GM23248 (cell line): Measurements from ENCODE around the gene MYLK. TPM values are rescaled to one million over a fixed set of nuclear protein-coding genes. Genes with fewer than 3 reads are reported as not detected.
A peak's percentile ranks its signal among the peaks of the same experiment; 100 is the strongest.

Experiments used
- DNase-seq: peaks from one replicate; pipeline ENCODE4 v3.0.0-alpha.2; 2015
- H2AFZ ChIP-seq: fragments of 200-600 bp; sonication (generic); 2 replicates; pipeline ENCODE4 v1.6.1; 2016; ENCODE audit warnings: antibody characterized with exemption
- H3F3A ChIP-seq: fragments of 200-600 bp; sonication (generic); 2 replicates; pipeline ENCODE4 v1.6.1; 2016; ENCODE audit warnings: mild to moderate bottlenecking, antibody characterized with exemption, mixed run types; ENCODE audit not compliant: insufficient read depth
- H3K27ac ChIP-seq: fragments of 200-600 bp; sonication (generic); 2 replicates; pipeline ENCODE4 v1.5.1; 2016; ENCODE audit warnings: mild to moderate bottlenecking
- H3K27me3 ChIP-seq: fragments of 200-600 bp; sonication (generic); replicated peaks from 2 replicates; pipeline ENCODE4 v1.6.1; 2016; ENCODE audit warnings: mild to moderate bottlenecking; ENCODE audit not compliant: insufficient read depth
- H3K36me3 ChIP-seq: fragments of 200-600 bp; sonication (generic); 2 replicates; pipeline ENCODE4 v1.6.1; 2016; ENCODE audit warnings: low read depth, mild to moderate bottlenecking
- H3K4me1 ChIP-seq: fragments of 200-600 bp; sonication (generic); 2 replicates; pipeline ENCODE4 v1.6.1; 2016; ENCODE audit warnings: mild to moderate bottlenecking; ENCODE audit not compliant: insufficient read depth
- H3K4me2 ChIP-seq: fragments of 200-600 bp; sonication (generic); one replicate; pipeline ENCODE4 v1.6.1; 2016; ENCODE audit warnings: mild to moderate bottlenecking; ENCODE audit not compliant: unreplicated experiment
- H3K4me3 ChIP-seq: fragments of 200-600 bp; sonication (generic); 2 replicates; pipeline ENCODE4 v1.5.1; 2016; ENCODE audit warnings: mild to moderate bottlenecking
- H3K79me2 ChIP-seq: fragments of 200-600 bp; sonication (generic); 2 replicates; pipeline ENCODE4 v1.6.1; 2016; ENCODE audit warnings: mild to moderate bottlenecking; ENCODE audit not compliant: insufficient read depth
- H3K9ac ChIP-seq: fragments of 200-600 bp; sonication (generic); 2 replicates; pipeline ENCODE4 v1.6.1; 2016; ENCODE audit warnings: mild to moderate bottlenecking
- H3K9me2 ChIP-seq: fragments of 200-600 bp; sonication (generic); 2 replicates; pipeline ENCODE4 v1.6.1; 2016; ENCODE audit warnings: mixed run types, mild to moderate bottlenecking, moderate library complexity; ENCODE audit not compliant: insufficient read depth
- H3K9me3 ChIP-seq: fragments of 200-600 bp; sonication (generic); one replicate; pipeline ENCODE4 v1.6.1; 2017; ENCODE audit warnings: low read depth
- H4K20me1 ChIP-seq: fragments of 200-600 bp; sonication (generic); 2 replicates; pipeline ENCODE4 v1.6.0; 2016; ENCODE audit not compliant: insufficient read depth
- EZH2 ChIP-seq: fragments of 200-600 bp; sonication (generic); IDR thresholded peaks from 2 replicates; pipeline ENCODE4 v1.6.1; 2018; ENCODE audit warnings: antibody characterized with exemption, mild to moderate bottlenecking; ENCODE audit not compliant: insufficient read depth, poor library complexity, severe bottlenecking
- EZH2phosphoT487 ChIP-seq: fragments of 200-600 bp; sonication (generic); IDR thresholded peaks from 2 replicates; pipeline ENCODE4 v1.6.1; 2018; ENCODE audit warnings: antibody characterized with exemption, moderate library complexity, mild to moderate bottlenecking, low read depth; ENCODE audit not compliant: insufficient read depth
- WGBS, 2 experiments: methylation state at CpG; one replicate each; pipeline ENCODE4 v1.1.6; 2015 to 2017; ENCODE audit warnings: low lambda C conversion rate in 2 of 2, low coverage in 1 of 2; ENCODE audit errors: missing lambda C conversion rate in 2 of 2; 5-methylcytosine and 5-hydroxymethylcytosine counted together
- in situ Hi-C: fragments of 300-500 bp; cut with MboI; formaldehyde crosslinking; loops from 2 replicates; pipeline ENCODE4 v1.15.0; 2020
- polyA plus RNA-seq: library from polyadenylated mRNA; unstranded; fragments of >200 nt; fragmentation: Nextera tagmentation; extraction: Ambion mirVana; gene quantifications from 2 replicates; pipeline ENCODE4 v1.2.1, GENCODE V29; 2016
- total RNA-seq: library from RNA; depleted of rRNA; stranded (reverse); fragments of >200 nt; shearing (Covaris generic); gene quantifications from 2 replicates; pipeline ENCODE4 v1.2.3, GENCODE V29; 2014

MYLK gene
- total and polyA plus RNA-seq, 2 experiments from 2014 or later, result 110 to 174 TPM

- Histone ChIP-seq H3K4me2 (no peak overlapping the region), H3K4me1 (peaks cover 17% of the 10 kb centered on the region), H3F3A (peaks cover 24% of the 10 kb centered on the region), H3K9me2 (no peaks in the 10 kb centered on the region), H4K20me1 (no peaks in the 10 kb centered on the region), H2AFZ (no peak overlapping the region), H3K9ac (no peak overlapping the region), H3K36me3 (peaks cover 15% of the 10 kb centered on the region; the same call in 1 of the 2 replicates), H3K4me3 (no peak overlapping the region), H3K27ac (no peak overlapping the region), H3K9me3 (no peaks in the 10 kb centered on the region), H3K79me2 (peaks cover 28% of the 10 kb centered on the region; the same call in 1 of the 2 replicates), H3K27me3 (no peaks in the 10 kb centered on the region)
- in situ Hi-C loops, result no loop called here
- no peak for DNase-seq
- no peak for TF ChIP-seq EZH2
- TF ChIP-seq EZH2phosphoT487, result no peak
- 67 to 73% methylated on average over 5 of the region's 5 CpGs for WGBS, 2 experiments
Measured at GRCh38 chr3:123803521-123803920, 80.6 kb downstream of the MYLK start.

GRCh38 chr3:123802007-123802625 is 82.0 kb downstream of the MYLK start:
- Histone ChIP-seq H3K27me3 (no peaks in the 10 kb centered on the region), H4K20me1 (no peaks in the 10 kb centered on the region), H3K36me3 (peaks cover 10% of the 10 kb centered on the region; the same call in 1 of the 2 replicates), H3K79me2 (peaks cover 32% of the 10 kb centered on the region; the same call in 1 of the 2 replicates), H3K27ac (no peak overlapping the region), H3K9me2 (no peaks in the 10 kb centered on the region), H3K9ac (no peak overlapping the region), H3K4me3 (no peak overlapping the region), H3K4me2 (no peak overlapping the region), H3K9me3 (no peaks in the 10 kb centered on the region), H3F3A (peaks cover 24% of the 10 kb centered on the region), H2AFZ (no peak overlapping the region), H3K4me1 (peaks cover 17% of the 10 kb centered on the region)
- in situ Hi-C loops, result no loop called here
- DNase-seq, result no peak
- 14 to 15% methylated on average over 3 of the region's 3 CpGs for WGBS, 2 experiments
- TF ChIP-seq EZH2 (no peak), EZH2phosphoT487 (no peak)

DNA sequence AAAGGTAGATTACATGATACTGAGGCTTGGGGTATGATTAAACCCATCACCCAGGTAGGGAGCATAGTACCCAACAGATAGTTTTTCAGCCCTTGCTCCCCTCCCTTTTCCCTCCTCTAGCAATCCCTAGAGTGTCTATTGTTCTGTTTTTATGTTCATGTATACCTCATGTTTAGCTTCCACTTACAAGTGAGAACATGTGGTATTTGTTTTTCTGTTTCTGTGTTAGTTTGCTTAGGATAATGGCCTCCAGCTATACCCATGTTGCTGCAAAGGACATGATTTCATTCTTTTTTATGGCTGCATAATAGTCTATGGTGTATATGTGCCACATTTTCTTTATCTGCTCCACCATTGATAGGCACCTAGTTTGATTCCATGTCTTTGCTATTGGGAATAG is 82.7 kb downstream of the MYLK start:
- Histone ChIP-seq H2AFZ (no peak overlapping the region), H3K4me2 (no peak overlapping the region), H3K27ac (no peak overlapping the region), H3K79me2 (peaks cover 32% of the 10 kb centered on the region), H4K20me1 (no peaks in the 10 kb centered on the region), H3K9ac (no peak overlapping the region), H3K9me3 (no peaks in the 10 kb centered on the region), H3K27me3 (no peaks in the 10 kb centered on the region), H3K4me3 (no peak overlapping the region), H3F3A (peaks cover 24% of the 10 kb centered on the region), H3K36me3 (peaks cover 10% of the 10 kb centered on the region; the same call in 1 of the 2 replicates), H3K4me1 (peaks cover 17% of the 10 kb centered on the region), H3K9me2 (no peaks in the 10 kb centered on the region)
- in situ Hi-C loops, result no loop called here
- DNase-seq, result no peak
- TF ChIP-seq EZH2, result no peak
- no peak for TF ChIP-seq EZH2phosphoT487

DNA sequence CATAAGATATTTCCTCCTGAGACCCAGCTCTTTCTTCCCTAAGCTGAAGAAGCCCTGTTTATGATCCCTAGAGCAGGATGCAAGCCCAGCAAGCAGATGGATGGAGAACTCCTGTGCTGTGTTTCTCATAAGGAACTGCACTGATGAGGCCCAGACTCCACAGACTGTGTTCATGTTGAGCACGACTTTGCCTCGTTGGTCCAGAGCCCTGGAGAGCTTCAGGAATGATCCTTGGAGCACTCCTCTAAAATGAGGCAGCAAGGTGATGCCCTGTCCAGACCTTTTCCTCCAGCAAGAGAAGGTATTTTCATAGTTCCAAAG is 83.8 kb downstream of the MYLK start:
- Histone ChIP-seq H4K20me1 (no peaks in the 10 kb centered on the region), H3K36me3 (peaks cover 10% of the 10 kb centered on the region; the same call in 1 of the 2 replicates), H3K4me3 (peak overlapping the region; percentile 51; the same call in 1 of the 2 replicates)

More for the DNA sequence above, 83.8 kb downstream of the MYLK start:
- peaks cover 17% of the 10 kb centered on the region for H3K4me1 ChIP-seq
- DNase-seq, result peak; percentile 41
- H3K27me3 ChIP-seq, result no peaks in the 10 kb centered on the region
- no peaks in the 10 kb centered on the region for H3K9me2 ChIP-seq
- H3K79me2 ChIP-seq, result peaks cover 36% of the 10 kb centered on the region
- peak overlapping the region; percentile 62 for H3K27ac ChIP-seq
- TF ChIP-seq EZH2phosphoT487 (no peak), EZH2 (no peak)
- no peaks in the 10 kb centered on the region for H3K9me3 ChIP-seq
- WGBS, 2 experiments, result 11 to 15% methylated on average over 2 of the region's 2 CpGs
- in situ Hi-C loops, result no loop called here
- H3K9ac ChIP-seq, result peak overlapping the region; percentile 52
- peaks cover 24% of the 10 kb centered on the region for H3F3A ChIP-seq
- H2AFZ ChIP-seq, result peak overlapping the region; percentile 54; the same call in 1 of the 2 replicates
- H3K4me2 ChIP-seq, result peak overlapping the region; percentile 76
